NCI-H2171 (cell line): ENCODE results near the gene DPYSL4.

Source experiments
- DNase-seq: peaks from one replicate; lab custom pipeline; 2025; lab: John Stamatoyannopoulos, UW

Gene DPYSL4

GRCh38 chr10:132163826-132164515, 22.8 kb upstream of the DPYSL4 start:
- no peak for DNase-seq

- no peak for DNase-seq
Measured at GRCh38 chr10:132164761-132165278, 21.9 kb upstream of the DPYSL4 start.

GRCh38 chr10:132165416-132165980, 21.2 kb upstream of the DPYSL4 start:
- DNase-seq, result no peak

- DNase-seq, result no peak
Measured at GRCh38 chr10:132166216-132166950, 20.4 kb upstream of the DPYSL4 start.

GRCh38 chr10:132167041-132167674, 19.6 kb upstream of the DPYSL4 start:
- DNase-seq, result no peak

GRCh38 chr10:132167976-132168375, 18.8 kb upstream of the DPYSL4 start:
- no peak for DNase-seq

- no peak for DNase-seq
Measured at GRCh38 chr10:132168571-132169030, 18.1 kb upstream of the DPYSL4 start.

GRCh38 chr10:132169031-132169765, 17.6 kb upstream of the DPYSL4 start:
- no peak for DNase-seq

GRCh38 chr10:132169766-132170560, 16.8 kb upstream of the DPYSL4 start:
- DNase-seq, result no peak

GRCh38 chr10:132170561-132171361, 16.0 kb upstream of the DPYSL4 start:
- DNase-seq, result peak; percentile 54

GRCh38 chr10:132172091-132173066, 14.4 kb upstream of the DPYSL4 start:
- DNase-seq, result no peak

- no peak for DNase-seq
Measured at GRCh38 chr10:132173185-132173584, 13.6 kb upstream of the DPYSL4 start.

GRCh38 chr10:132174237-132174636, 12.5 kb upstream of the DPYSL4 start:
- DNase-seq, result no peak

- DNase-seq, result no peak
Measured at GRCh38 chr10:132175408-132175807, 11.3 kb upstream of the DPYSL4 start.

- no peak for DNase-seq
Measured at GRCh38 chr10:132175907-132176581, 10.7 kb upstream of the DPYSL4 start.

GRCh38 chr10:132176623-132177500, 9.9 kb upstream of the DPYSL4 start:
- no peak for DNase-seq

- DNase-seq, result no peak
Measured at GRCh38 chr10:132178046-132178445, 8.7 kb upstream of the DPYSL4 start.
